ENCODE data around the gene PROB1. TPM values are rescaled to one million over a fixed set of nuclear protein-coding genes. Genes with fewer than 3 reads are reported as not detected.
A peak's percentile ranks its signal among the peaks of the same experiment; 100 is the strongest.

The PROB1 gene
- total and polyA plus RNA-seq, 2 of the 13 experiments (the other 11 are each of a cell fraction or from before 2014, with no cell fraction given): 0.69 to 1.1 TPM

GRCh38 chr5:139382807-139383206, 12.1 kb downstream of the PROB1 start:
- intact Hi-C loops (cut with micrococcal nuclease; ENCODE audit: unreplicated experiment): no loop called here
- H3K4me3 ChIP-seq (replicated peaks in 1 of 3; ENCODE audit: insufficient read depth in 1 of 3, low read depth in 2 of 3, low read length in 3 of 3): peak overlapping the region; percentile 56 to 79 (median 76)
- 0% methylated on average over 2 of the region's 3 CpGs for WGBS (ENCODE audit: low lambda C conversion rate)
- H3K9ac ChIP-seq (ENCODE audit: insufficient read depth, low read depth, low read length): peak overlapping the region; percentile 70
- ChIA-PET POLR2A (interaction anchor here (1.0 to 1.7 kb wide), 5 partner anchors 8 to 41 kb away, joined by 3 to 8 read pairs (median 6); partner anchors contain the start of genes PAIP2 and SPATA24), CTCF (ENCODE audit: low intra/inter-chr PET ratio, low total read pairs) (no interaction called here)
- H3K4me1 ChIP-seq (ENCODE audit: insufficient read depth, low read length): peaks cover 61% of the 10 kb centered on the region
- H4K20me1 ChIP-seq (ENCODE audit: insufficient read depth, low read length): no peaks in the 10 kb centered on the region
- H3K9me3 ChIP-seq (ENCODE audit: low read length): no peaks in the 10 kb centered on the region
- peak overlapping the region; percentile 92 for H3K4me2 ChIP-seq (ENCODE audit: low read depth, low read length)
- H2AFZ ChIP-seq (ENCODE audit: low read length): no peak overlapping the region
- no peaks in the 10 kb centered on the region; a peak in 1 of 5 replicates for H3K27me3 ChIP-seq (ENCODE audit: control insufficient read depth in 1 of 2, insufficient read depth in 2 of 2, low read length in 2 of 2)
- TSS peak; percentile 58 for BruUV-seq (replicated peaks)
- H3K27ac ChIP-seq (ENCODE audit: extremely low read length, insufficient read depth, low read length): peak overlapping the region; percentile 71
- peaks cover 16% of the 10 kb centered on the region for H3K79me2 ChIP-seq (ENCODE audit: insufficient read depth, low read length)
- H3K36me3 ChIP-seq (replicated peaks in 1 of 2; ENCODE audit: control insufficient read depth in 1 of 2, insufficient read depth in 2 of 2, low read length in 2 of 2): no peaks in the 10 kb centered on the region; a peak in 1 of 5 replicates
- no peak for ATAC-seq
- TF ChIP-seq ZNF687 (CRISPR knock-in tag; IDR thresholded peaks at IDR 0.05): peak; percentile 4; the same call in 1 of the 2 replicates
- no peak for TF ChIP-seq HNRNPL (IDR thresholded peaks at IDR 0.05; ENCODE audit: low read depth, low read length)
- TF ChIP-seq ZNF605 (CRISPR knock-in tag; IDR thresholded peaks at IDR 0.05): 0 out of 2 replicates have a peak, but pooled peaks have one; percentile 7
- TF ChIP-seq YY1 (IDR thresholded peaks at IDR 0.05; ENCODE audit: insufficient read depth, insufficient replicate concordance, low read depth, low read length): peak; percentile 13
- no peak for FAIRE-seq
- DNase-seq (ENCODE audit: low spot score): no peak
- in situ Hi-C loops (cut with HindIII; ENCODE audit: extremely low pct_ligation_motif_present, low pct_unique_long_range_greater_than_20kb): no loop called here
